DND-41 (cell line): ENCODE data around the gene MC3R.

Source experiments
- CTCF ChIP-seq: IDR thresholded peaks from 2 replicates; pipeline ENCODE4 v1.5.1; 2012; ENCODE audit warnings: borderline replicate concordance, low read length, moderate library complexity, mild to moderate bottlenecking; ENCODE audit not compliant: poor library complexity, severe bottlenecking; ENCODE audit errors: extremely low read depth
- EZH2 ChIP-seq: IDR thresholded peaks from 3 replicates; pipeline ENCODE4 v1.6.1; 2012; ENCODE audit warnings: borderline replicate concordance, low read depth, mild to moderate bottlenecking, moderate library complexity, low read length, inconsistent platforms; ENCODE audit not compliant: severe bottlenecking

- no peak for TF ChIP-seq CTCF
- no peak for TF ChIP-seq EZH2
Measured at GRCh38 chr20:56244259-56244658, 4.3 kb upstream of the MC3R start.
